GM23338 (cell line): ENCODE data around the gene GJC2. TPM values are rescaled to one million over a fixed set of nuclear protein-coding genes. Genes with fewer than 3 reads are reported as not detected.

Experiments used
- ATAC-seq: fragments of 200-7000 bp; cut with Tn5 transposase; 3 replicates; pipeline ENCODE4 v1.9.1; 2020
- DNase-seq: peaks from one replicate; pipeline ENCODE4 v3.0.0-alpha.2; 2015; ENCODE audit warnings: low spot score
- H2AFZ ChIP-seq: fragments of 200-600 bp; sonication (generic); 2 replicates; pipeline ENCODE4 v1.8.0; 2016; ENCODE audit warnings: antibody characterized with exemption, mild to moderate bottlenecking, moderate library complexity
- H3F3A ChIP-seq: fragments of 200-600 bp; sonication (generic); replicated peaks from 2 replicates; pipeline ENCODE4 v1.8.0; 2017; ENCODE audit warnings: antibody characterized with exemption, mixed run types, low read depth
- H3K27ac ChIP-seq: fragments of 200-600 bp; sonication (generic); 2 replicates; pipeline ENCODE4 v1.6.1; 2016; ENCODE audit warnings: low read depth
- H3K27me3 ChIP-seq: fragments of 200-600 bp; sonication (generic); 2 replicates; pipeline ENCODE4 v1.8.0; 2016; ENCODE audit warnings: mild to moderate bottlenecking, mixed run types, moderate library complexity; ENCODE audit not compliant: insufficient read depth
- H3K36me3 ChIP-seq: fragments of 200-600 bp; sonication (generic); 2 replicates; pipeline ENCODE4 v1.8.0; 2016; ENCODE audit warnings: mild to moderate bottlenecking; ENCODE audit not compliant: insufficient read depth
- H3K4me1 ChIP-seq: fragments of 200-600 bp; sonication (generic); 2 replicates; pipeline ENCODE4 v1.8.0; 2016; ENCODE audit warnings: mild to moderate bottlenecking, moderate library complexity; ENCODE audit not compliant: insufficient read depth
- H3K4me2 ChIP-seq: fragments of 200-600 bp; sonication (generic); 2 replicates; pipeline ENCODE4 v1.7.1; 2017; ENCODE audit warnings: mixed run types
- H3K4me3 ChIP-seq: fragments of 200-600 bp; sonication (generic); 2 replicates; pipeline ENCODE4 v1.6.1; 2016; ENCODE audit warnings: mixed run types
- H3K79me2 ChIP-seq: fragments of 200-600 bp; sonication (generic); replicated peaks from 2 replicates; pipeline ENCODE4 v1.8.0; 2017; ENCODE audit warnings: mild to moderate bottlenecking; ENCODE audit not compliant: insufficient read depth
- H3K9me2 ChIP-seq: fragments of 200-600 bp; sonication (generic); 2 replicates; pipeline ENCODE4 v1.8.0; 2017; ENCODE audit not compliant: insufficient read depth
- H4K20me1 ChIP-seq: fragments of 200-600 bp; sonication (generic); replicated peaks from 2 replicates; pipeline ENCODE4 v1.8.0; 2017; ENCODE audit warnings: mild to moderate bottlenecking; ENCODE audit not compliant: insufficient read depth
- H3K27ac Mint-ChIP-seq: 2 replicates; pipeline ENCODE4 v1.8.0; 2020; ENCODE audit warnings: inconsistent platforms, mild to moderate bottlenecking, moderate library complexity, mixed read lengths
- H3K27me3 Mint-ChIP-seq: 3 replicates; pipeline ENCODE4 v1.8.0; 2022; ENCODE audit warnings: low read depth, mild to moderate bottlenecking, moderate library complexity, mixed read lengths, inconsistent platforms; ENCODE audit not compliant: insufficient read depth, poor library complexity
- H3K36me3 Mint-ChIP-seq: 3 replicates; pipeline ENCODE4 v1.8.0; 2021; ENCODE audit warnings: low read depth, mild to moderate bottlenecking, inconsistent platforms, moderate library complexity, mixed read lengths
- H3K4me1 Mint-ChIP-seq: 3 replicates; pipeline ENCODE4 v1.8.0; 2020; ENCODE audit warnings: mild to moderate bottlenecking, inconsistent platforms, mixed read lengths
- H3K4me3 Mint-ChIP-seq: 3 replicates; pipeline ENCODE4 v1.8.0; 2021; ENCODE audit warnings: moderate library complexity, mild to moderate bottlenecking, inconsistent platforms, mixed read lengths
- H3K9me3 Mint-ChIP-seq: 3 replicates; pipeline ENCODE4 v1.8.0; 2020; ENCODE audit warnings: moderate library complexity, mild to moderate bottlenecking, inconsistent platforms, mixed read lengths
- CREB1 ChIP-seq: fragments of 250-450 bp; sonication (Bioruptor Pico); IDR thresholded peaks from 2 replicates; pipeline ENCODE4 v1.5.0; 2020; ENCODE audit warnings: low read depth, mild to moderate bottlenecking, moderate library complexity
- NANOG ChIP-seq: IDR thresholded peaks from 2 replicates; pipeline ENCODE4 v1.6.1; 2016; ENCODE audit warnings: antibody characterized with exemption, borderline replicate concordance
- STAT1 ChIP-seq: IDR thresholded peaks from one replicate; pipeline ENCODE4 v1.6.1; 2016; ENCODE audit warnings: antibody characterized with exemption; ENCODE audit not compliant: unreplicated experiment
- ZNF462 ChIP-seq: fragments of 250-450 bp; sonication (Bioruptor Pico); IDR thresholded peaks from 2 replicates; pipeline ENCODE4 v1.5.0; 2020; ENCODE audit warnings: mild to moderate bottlenecking, moderate library complexity
- polyA plus RNA-seq: library from polyadenylated mRNA; unstranded; fragments of >200 nt; fragmentation: Nextera tagmentation; extraction: Ambion mirVana; gene quantifications from 2 replicates; pipeline ENCODE4 v1.2.1, GENCODE V29; 2016
- total RNA-seq: library from RNA; depleted of rRNA; stranded (reverse); fragments of >200 nt; shearing (Covaris generic); gene quantifications from 2 replicates; pipeline ENCODE4 v1.2.3, GENCODE V29; 2014

Gene GJC2
- total and polyA plus RNA-seq, 2 experiments from 2014 or later, result 0.15 to 1.2 TPM

- H3K9me3 Mint-ChIP-seq, result peaks cover 25% of the 10 kb centered on the region
- H3K27ac Mint-ChIP-seq, result no peak overlapping the region
- DNase-seq (no peak), ATAC-seq (no peak)
- H3K4me3 Mint-ChIP-seq, result no peak overlapping the region
- Histone ChIP-seq H3K36me3 (no peaks in the 10 kb centered on the region), H3K79me2 (no peaks in the 10 kb centered on the region), H4K20me1 (no peaks in the 10 kb centered on the region), H3F3A (no peaks in the 10 kb centered on the region), H3K4me3 (no peak overlapping the region), H2AFZ (no peak overlapping the region), H3K27ac (no peak overlapping the region), H3K4me1 (no peaks in the 10 kb centered on the region), H3K4me2 (no peak overlapping the region), H3K9me2 (0 out of 2 replicates have a peak, but pooled peaks cover 3% of the 10 kb centered on the region), H3K27me3 (no peaks in the 10 kb centered on the region)
- H3K36me3 Mint-ChIP-seq, result peaks cover 18% of the 10 kb centered on the region
- peaks cover 4% of the 10 kb centered on the region for H3K27me3 Mint-ChIP-seq
- TF ChIP-seq CREB1 (no peak), NANOG (no peak), ZNF462 (CRISPR knock-in tag) (no peak), STAT1 (no peak)
- no peaks in the 10 kb centered on the region; the same call in 2 of the 3 replicates for H3K4me1 Mint-ChIP-seq
Observed at GRCh38 chr1:228194921-228195812, 45.4 kb downstream of the GJC2 start.
